Measurements from ENCODE around the gene WDR86.
A peak's percentile ranks its signal among the peaks of the same experiment; 100 is the strongest.

Gene WDR86

GRCh38 chr7:151447901-151448260 is 38.0 kb upstream of the WDR86 start:
- no peak overlapping the region for H3K27ac ChIP-seq
- no peaks in the 10 kb centered on the region for H3K79me2 ChIP-seq
- H3K4me2 ChIP-seq (ENCODE audit: low read length) = peak overlapping the region; percentile 93
- no peaks in the 10 kb centered on the region for H3K9me3 ChIP-seq (ENCODE audit: control insufficient read depth, low read length)
- peaks cover 3% of the 10 kb centered on the region for H3K4me1 ChIP-seq
- H3K27me3 ChIP-seq (ENCODE audit: control insufficient read depth, insufficient read depth, low read length) = no peaks in the 10 kb centered on the region
- H2AFZ ChIP-seq = peak overlapping the region; percentile 99
- H3K9ac ChIP-seq = no peak overlapping the region
- H3K36me3 ChIP-seq (ENCODE audit: control insufficient read depth, insufficient read depth, low read length) = no peaks in the 10 kb centered on the region
- no peak for TF ChIP-seq CTCF (IDR thresholded peaks at IDR 0.05)
- no peak overlapping the region for H3K4me3 ChIP-seq (ENCODE audit: low read depth, low read length)

GRCh38 chr7:151447312-151447711 is 37.5 kb upstream of the WDR86 start:
- no peak overlapping the region for H2AFZ ChIP-seq
- no peak overlapping the region for H3K4me3 ChIP-seq (ENCODE audit: low read depth, low read length)
- H3K4me2 ChIP-seq (ENCODE audit: low read length) = no peak overlapping the region
- H3K9ac ChIP-seq = no peak overlapping the region
- no peaks in the 10 kb centered on the region for H3K36me3 ChIP-seq (ENCODE audit: control insufficient read depth, insufficient read depth, low read length)
- no peak overlapping the region for H3K27ac ChIP-seq
- H3K79me2 ChIP-seq = no peaks in the 10 kb centered on the region
- TF ChIP-seq CTCF (IDR thresholded peaks at IDR 0.05) = no peak
- no peaks in the 10 kb centered on the region for H3K9me3 ChIP-seq (ENCODE audit: control insufficient read depth, low read length)
- H3K4me1 ChIP-seq = peaks cover 4% of the 10 kb centered on the region
- no peaks in the 10 kb centered on the region for H3K27me3 ChIP-seq (ENCODE audit: control insufficient read depth, insufficient read depth, low read length)

GRCh38 chr7:151446412-151446811 is 36.6 kb upstream of the WDR86 start:
- Histone ChIP-seq H3K79me2 (no peaks in the 10 kb centered on the region), H2AFZ (no peak overlapping the region), H3K4me2 (ENCODE audit: low read length) (no peak overlapping the region), H3K27ac (no peak overlapping the region), H3K36me3 (ENCODE audit: control insufficient read depth, insufficient read depth, low read length) (no peaks in the 10 kb centered on the region), H3K4me3 (ENCODE audit: low read depth, low read length) (no peak overlapping the region), H3K9ac (no peak overlapping the region), H3K27me3 (ENCODE audit: control insufficient read depth, insufficient read depth, low read length) (no peaks in the 10 kb centered on the region), H3K4me1 (peaks cover 4% of the 10 kb centered on the region), H3K9me3 (ENCODE audit: control insufficient read depth, low read length) (no peaks in the 10 kb centered on the region)
- TF ChIP-seq CTCF (IDR thresholded peaks at IDR 0.05) = no peak

GRCh38 chr7:151444632-151445031 is 34.8 kb upstream of the WDR86 start:
- no peaks in the 10 kb centered on the region for H3K27me3 ChIP-seq (ENCODE audit: control insufficient read depth, insufficient read depth, low read length)
- H3K79me2 ChIP-seq = no peaks in the 10 kb centered on the region
- H3K4me1 ChIP-seq = peaks cover 12% of the 10 kb centered on the region
- no peak overlapping the region for H3K4me2 ChIP-seq (ENCODE audit: low read length)
- H3K4me3 ChIP-seq (ENCODE audit: low read depth, low read length) = no peak overlapping the region
- H3K9me3 ChIP-seq (ENCODE audit: control insufficient read depth, low read length) = no peaks in the 10 kb centered on the region
- no peak overlapping the region for H3K9ac ChIP-seq
- TF ChIP-seq CTCF (IDR thresholded peaks at IDR 0.05) = no peak
- H2AFZ ChIP-seq = no peak overlapping the region
- no peak overlapping the region for H3K27ac ChIP-seq
- no peaks in the 10 kb centered on the region for H3K36me3 ChIP-seq (ENCODE audit: control insufficient read depth, insufficient read depth, low read length)

- no peak for TF ChIP-seq CTCF (IDR thresholded peaks at IDR 0.05)
- H3K79me2 ChIP-seq = no peaks in the 10 kb centered on the region
- no peaks in the 10 kb centered on the region for H3K9me3 ChIP-seq (ENCODE audit: control insufficient read depth, low read length)
- no peak overlapping the region for H3K4me2 ChIP-seq (ENCODE audit: low read length)
- peak overlapping the region; percentile 1 for H3K27ac ChIP-seq
- H3K9ac ChIP-seq = no peak overlapping the region
- H3K36me3 ChIP-seq (ENCODE audit: control insufficient read depth, insufficient read depth, low read length) = no peaks in the 10 kb centered on the region
- peaks cover 15% of the 10 kb centered on the region for H3K4me1 ChIP-seq
- H3K27me3 ChIP-seq (ENCODE audit: control insufficient read depth, insufficient read depth, low read length) = no peaks in the 10 kb centered on the region
- no peak overlapping the region for H2AFZ ChIP-seq
- no peak overlapping the region for H3K4me3 ChIP-seq (ENCODE audit: low read depth, low read length)
Measured at GRCh38 chr7:151442776-151443496, 33.1 kb upstream of the WDR86 start.

All from parathyroid adenoma (tissue), 2 donors.